HG02642 (cell line): ENCODE data around the gene SIPA1L2.

Experiments used
- ATAC-seq: cut with Tn5 transposase; IDR thresholded peaks from one replicate; pipeline ENCODE4 v1.9.1; 2021; ENCODE audit warnings: mild to moderate bottlenecking; ENCODE audit not compliant: unreplicated experiment, poor library complexity

Gene SIPA1L2, protein sequence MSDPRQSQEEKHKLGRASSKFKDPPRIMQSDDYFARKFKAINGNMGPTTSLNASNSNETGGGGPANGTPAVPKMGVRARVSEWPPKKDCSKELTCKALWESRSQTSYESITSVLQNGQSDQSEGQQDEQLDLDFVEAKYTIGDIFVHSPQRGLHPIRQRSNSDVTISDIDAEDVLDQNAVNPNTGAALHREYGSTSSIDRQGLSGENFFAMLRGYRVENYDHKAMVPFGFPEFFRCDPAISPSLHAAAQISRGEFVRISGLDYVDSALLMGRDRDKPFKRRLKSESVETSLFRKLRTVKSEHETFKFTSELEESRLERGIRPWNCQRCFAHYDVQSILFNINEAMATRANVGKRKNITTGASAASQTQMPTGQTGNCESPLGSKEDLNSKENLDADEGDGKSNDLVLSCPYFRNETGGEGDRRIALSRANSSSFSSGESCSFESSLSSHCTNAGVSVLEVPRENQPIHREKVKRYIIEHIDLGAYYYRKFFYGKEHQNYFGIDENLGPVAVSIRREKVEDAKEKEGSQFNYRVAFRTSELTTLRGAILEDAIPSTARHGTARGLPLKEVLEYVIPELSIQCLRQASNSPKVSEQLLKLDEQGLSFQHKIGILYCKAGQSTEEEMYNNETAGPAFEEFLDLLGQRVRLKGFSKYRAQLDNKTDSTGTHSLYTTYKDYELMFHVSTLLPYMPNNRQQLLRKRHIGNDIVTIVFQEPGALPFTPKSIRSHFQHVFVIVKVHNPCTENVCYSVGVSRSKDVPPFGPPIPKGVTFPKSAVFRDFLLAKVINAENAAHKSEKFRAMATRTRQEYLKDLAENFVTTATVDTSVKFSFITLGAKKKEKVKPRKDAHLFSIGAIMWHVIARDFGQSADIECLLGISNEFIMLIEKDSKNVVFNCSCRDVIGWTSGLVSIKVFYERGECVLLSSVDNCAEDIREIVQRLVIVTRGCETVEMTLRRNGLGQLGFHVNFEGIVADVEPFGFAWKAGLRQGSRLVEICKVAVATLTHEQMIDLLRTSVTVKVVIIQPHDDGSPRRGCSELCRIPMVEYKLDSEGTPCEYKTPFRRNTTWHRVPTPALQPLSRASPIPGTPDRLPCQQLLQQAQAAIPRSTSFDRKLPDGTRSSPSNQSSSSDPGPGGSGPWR (N-terminal part only)

GRCh38 chr1:232630047-232630893 is at the start of gene SIPA1L2:
Gene SIPA1L2 (minus strand): TSS chr1:232630133. CDS start chr1:232515339, 114,794 bp downstream.
- peak; percentile 99 for ATAC-seq

DNA sequence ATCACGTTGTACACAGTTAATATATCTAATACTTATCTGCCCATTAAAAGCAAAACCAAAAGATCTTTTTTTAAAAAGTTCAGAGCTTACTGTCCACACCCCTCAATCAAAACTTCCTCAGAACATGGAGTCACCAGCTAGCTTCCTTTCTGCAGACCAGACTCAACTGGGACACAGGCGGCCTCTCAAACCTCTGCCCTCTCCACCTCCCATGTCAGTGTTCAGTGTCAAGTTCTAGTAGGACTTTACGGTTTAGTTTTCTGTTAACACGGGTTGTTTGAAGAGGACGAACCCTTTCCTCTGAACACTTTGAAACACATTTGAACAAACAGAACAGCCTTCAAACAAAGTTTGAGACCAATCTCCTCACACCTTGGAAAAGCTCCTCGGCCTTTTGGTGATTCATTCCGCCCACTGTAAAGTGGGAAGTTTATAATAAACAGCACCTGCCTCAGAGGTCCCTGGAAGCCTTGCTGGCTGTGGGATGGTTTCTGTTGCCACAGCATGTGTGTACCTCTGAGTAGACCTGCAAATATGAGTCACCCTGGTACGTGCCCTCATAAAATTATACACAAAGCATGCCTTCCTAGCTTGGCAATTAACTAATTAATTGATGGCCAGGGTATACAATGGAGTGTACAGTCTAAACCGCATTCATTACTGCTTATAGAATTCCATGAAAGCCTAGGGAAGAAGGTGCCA is 48.4 kb upstream of the SIPA1L2 start:
- no peak for ATAC-seq

GRCh38 chr1:232676307-232676706 is 46.4 kb upstream of the SIPA1L2 start:
- ATAC-seq, result no peak

GRCh38 chr1:232675898-232676297 is 46.0 kb upstream of the SIPA1L2 start:
- no peak for ATAC-seq

DNA sequence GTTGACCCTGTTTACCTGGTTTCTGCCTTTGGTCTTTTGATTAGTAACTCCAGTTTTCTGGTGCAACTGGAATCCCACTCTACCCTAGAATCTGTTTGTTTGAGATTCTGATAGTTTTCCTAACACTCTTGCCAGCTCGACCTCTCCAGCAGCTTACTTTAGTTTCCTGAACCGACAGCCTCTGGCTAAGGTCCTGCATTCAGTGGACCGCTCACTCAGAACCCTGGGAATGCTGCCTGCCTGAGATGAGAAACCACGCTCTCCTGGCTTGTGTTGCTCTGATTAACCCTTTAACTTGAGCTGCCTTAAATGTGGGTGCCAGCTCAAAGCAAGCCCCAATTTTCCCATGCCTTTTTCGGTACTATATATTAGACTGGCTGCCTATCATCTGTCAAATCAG is 45.3 kb upstream of the SIPA1L2 start:
- no peak for ATAC-seq

GRCh38 chr1:232673256-232673655 is 43.3 kb upstream of the SIPA1L2 start:
- ATAC-seq, result no peak

- no peak for ATAC-seq
These were observed 40.2 kb upstream of the SIPA1L2 start for GRCh38 chr1:232669981-232670747.

GRCh38 chr1:232667778-232668165 is 37.8 kb upstream of the SIPA1L2 start:
- no peak for ATAC-seq

GRCh38 chr1:232667094-232667777 is 37.3 kb upstream of the SIPA1L2 start:
- no peak for ATAC-seq

- no peak for ATAC-seq
These were observed 35.2 kb upstream of the SIPA1L2 start for GRCh38 chr1:232664844-232665777.

GRCh38 chr1:232662910-232663309 is 33.0 kb upstream of the SIPA1L2 start:
- no peak for ATAC-seq

DNA sequence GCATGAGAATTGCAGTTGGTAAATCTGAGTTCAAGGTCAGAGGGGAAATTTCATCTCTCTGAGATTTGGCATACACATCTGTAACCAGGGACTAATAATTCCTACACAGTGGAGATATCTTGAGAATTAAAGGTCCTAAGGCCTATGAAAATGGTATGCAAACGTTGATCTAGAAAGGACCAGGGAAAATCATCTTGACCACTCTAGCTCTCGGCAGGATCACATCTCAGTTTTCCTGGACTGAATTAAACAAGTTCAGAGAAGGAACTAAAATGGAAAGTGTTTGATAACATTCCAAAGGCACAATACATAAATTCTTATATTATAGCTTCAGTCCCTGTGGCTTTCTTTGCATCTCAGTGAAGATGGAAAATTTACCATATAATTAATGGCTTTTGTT is 28.5 kb upstream of the SIPA1L2 start:
- ATAC-seq, result no peak

DNA sequence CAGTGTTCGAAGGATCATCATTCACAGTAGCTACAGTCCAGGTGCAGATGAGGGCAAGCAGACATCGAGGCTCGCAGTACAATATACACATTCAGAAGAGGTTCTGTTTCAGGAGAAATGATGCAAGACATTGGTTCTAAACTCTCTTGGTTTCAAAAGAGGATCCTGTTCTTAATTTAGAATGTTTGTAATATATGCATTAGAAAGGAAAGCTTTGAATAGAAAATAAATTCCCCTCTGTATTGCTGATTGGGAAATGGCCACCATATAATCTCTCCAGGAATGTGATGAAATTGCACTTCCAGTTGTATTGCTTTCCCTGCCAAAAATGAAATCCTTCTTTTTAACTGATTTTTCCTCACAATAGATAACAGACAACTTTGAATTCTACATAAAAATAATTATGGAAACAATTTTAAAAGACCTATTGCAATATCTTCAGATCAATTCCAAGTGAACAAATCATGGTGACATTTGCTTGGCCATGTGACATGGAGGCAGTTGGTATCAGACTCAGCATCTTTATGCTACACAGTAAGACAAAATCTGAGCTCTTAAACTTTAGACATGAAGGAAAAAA is 27.6 kb upstream of the SIPA1L2 start:
- ATAC-seq, result no peak

DNA sequence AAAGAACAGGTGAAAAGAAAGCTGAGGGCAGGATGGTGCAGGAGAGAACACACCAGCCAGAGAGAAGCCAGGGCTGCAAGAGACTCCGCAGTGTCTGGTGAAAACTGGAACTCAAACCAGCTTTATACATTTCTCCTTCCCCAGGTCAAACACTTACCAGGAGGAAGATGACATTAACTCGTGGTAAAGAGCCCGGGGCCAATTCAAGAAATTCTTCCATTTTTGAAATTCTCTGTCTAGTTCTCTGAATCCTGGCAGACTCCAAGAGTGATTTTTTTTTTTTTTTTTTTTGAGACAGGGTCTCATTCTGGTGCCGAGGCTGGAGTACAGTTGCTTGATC is 25.8 kb upstream of the SIPA1L2 start:
- no peak for ATAC-seq

DNA sequence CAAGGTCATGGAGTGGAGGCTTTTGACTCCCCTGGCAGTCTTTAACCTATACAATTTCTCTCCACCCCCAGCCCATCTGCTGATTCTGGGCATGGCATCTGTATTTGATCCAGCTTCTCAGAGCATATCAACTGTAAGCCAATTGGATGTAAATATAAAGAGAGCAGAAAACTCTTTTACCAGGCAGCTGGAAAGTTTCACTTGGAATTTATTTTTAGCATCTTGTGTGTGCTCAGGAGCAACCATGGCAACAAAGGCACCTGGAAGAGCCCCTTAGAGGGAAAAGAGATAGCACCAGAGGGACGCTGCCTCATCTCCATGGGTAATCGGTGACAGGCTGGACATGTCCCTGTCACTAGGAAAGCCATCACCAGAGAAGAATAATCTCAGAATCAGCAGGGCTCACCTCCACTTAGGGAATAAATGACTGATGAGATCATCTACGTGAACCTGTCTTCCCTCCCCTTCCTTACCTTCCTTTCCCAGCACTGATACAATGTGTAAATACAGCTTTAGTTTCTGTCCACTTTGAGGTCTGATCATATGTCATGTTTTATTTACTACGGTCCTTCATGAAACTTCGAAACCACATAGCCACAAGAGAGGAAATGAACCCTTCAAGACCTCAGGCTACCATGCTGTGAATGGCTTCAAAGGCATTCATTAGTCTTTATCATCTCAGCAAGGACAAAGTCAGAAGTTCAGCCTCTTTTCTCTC is 25.3 kb upstream of the SIPA1L2 start:
- ATAC-seq, result no peak

DNA sequence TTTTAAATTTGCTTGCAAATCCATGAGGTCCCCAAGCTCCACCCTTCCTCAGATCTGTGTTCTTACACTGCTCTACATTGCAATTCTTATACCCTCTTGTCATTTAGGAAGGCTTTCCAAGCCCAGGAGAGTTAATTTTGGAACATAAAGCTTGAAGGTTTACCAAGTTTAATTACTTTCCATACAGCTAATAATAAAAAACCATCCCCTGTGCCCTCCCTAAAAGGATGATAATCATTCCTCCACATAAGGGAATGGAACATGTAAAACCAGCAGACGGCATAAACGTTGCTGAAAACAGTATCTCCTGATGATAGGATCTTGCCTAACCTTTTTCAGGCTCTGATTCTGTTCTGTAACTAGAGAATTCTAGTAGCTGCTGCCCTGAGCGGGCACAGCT is 23.9 kb upstream of the SIPA1L2 start:
- ATAC-seq, result no peak
